ENCODE data around the gene TMEM63A.
A peak's percentile ranks its signal among the peaks of the same experiment; 100 is the strongest.
"Not testable (repeated sequence)": the region's sequence is repeated elsewhere in the genome, so short reads cannot be mapped to it uniquely, and the experiment has no call there.

TMEM63A gene

DNA sequence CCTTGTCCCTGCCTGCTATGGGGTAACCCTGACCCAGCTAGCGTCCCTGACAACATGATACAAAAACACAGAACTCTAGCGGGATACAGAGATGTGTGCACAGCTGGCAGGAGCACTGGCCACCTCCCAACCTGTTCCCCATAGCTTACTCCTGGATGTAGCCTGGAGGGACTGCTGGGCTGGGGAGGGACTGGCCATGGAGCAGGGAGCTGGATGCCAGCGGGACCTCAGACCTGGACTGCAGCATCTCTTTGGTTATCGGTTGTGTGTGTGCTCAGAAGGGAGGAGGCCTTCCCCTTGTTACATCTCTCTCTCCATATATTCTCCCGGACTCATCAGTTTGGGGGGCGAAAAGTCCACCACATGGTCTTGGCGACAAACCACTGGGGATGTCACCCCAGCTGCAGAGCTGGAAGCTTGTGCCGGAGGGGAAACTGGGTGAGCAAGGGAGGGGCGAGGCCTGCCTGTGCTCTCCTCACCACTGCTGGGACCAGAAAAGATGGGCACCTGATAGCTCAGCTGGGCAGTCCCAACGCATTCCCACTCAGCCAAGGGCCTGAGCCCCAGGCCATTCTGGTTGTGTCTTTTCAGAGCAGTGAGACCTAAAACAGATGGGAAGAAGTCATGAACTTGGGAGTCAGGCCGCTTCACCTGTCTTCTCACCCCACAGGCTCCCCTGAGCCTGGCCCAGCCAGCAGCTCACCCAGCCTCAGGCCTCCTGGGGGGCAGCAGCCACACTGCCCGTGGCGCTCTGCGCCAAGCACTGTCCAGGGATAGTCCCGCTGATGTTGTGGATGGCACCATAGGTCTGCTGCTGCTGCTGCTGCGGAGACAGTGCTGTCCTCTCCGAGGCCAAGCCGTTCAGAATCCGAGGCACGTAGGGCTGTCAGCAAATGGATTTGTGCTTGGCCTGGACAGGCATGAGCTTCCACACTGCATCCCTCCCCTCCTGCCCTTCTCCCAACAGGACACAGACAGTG lies 35.6 kb downstream of the TMEM63A start:
- DNase-seq: peak in 2 of 56 donors; percentile 45 to 47

DNA sequence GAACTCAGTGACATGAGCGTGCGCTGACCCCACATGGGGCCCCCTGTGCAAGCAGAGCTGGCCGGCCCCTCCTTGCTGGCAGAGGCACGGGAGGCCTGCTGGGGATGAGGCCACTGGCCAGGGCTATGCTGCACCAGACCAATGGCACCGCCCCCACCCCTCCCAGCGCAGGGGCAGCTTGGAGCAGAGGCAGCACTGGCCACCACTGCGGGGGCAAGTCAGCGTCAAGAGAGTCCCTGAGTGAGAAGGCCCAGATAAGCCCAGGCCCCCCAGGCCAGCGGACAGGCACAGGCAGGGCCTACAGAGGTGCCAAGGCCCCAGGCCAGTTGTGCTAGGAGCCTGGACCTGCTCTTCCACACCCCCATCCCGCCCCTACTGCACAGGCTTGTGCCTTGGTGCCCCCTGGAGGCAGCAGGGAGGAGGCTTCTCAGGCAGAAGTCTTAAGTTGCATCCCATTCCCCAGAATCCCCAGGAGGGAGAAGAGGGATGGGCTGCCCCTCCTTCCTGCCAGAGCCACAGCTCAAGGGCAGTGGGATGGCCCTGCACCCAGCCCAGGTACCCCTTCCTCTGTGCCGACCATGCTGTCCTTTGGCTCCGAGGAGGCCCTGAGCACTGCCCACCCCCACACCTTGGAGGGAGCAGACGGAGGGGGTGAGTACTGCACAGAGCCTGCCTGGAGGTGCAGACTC lies 36.5 kb downstream of the TMEM63A start:
- DNase-seq: peak in 27 of 56 donors; percentile 10 to 67 (median 42)

DNA sequence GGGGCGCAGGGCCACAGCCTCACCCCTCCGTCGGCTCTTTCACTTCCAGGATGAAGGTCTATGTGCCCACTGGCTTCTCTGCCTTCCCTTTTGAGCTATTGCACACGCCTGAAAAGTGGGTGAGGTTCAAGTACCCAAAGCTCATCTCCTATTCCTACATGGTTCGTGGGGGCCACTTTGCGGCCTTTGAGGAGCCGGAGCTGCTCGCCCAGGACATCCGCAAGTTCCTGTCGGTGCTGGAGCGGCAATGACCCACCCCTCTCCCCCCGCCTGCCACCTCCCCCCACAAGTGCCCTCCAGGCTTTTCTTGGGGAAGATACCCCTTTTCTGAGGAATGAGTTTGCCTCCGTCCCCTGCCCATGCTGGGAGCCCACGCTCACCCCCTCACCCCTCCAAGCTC lies 37.1 kb downstream of the TMEM63A start:
- no peak for DNase-seq

DNA sequence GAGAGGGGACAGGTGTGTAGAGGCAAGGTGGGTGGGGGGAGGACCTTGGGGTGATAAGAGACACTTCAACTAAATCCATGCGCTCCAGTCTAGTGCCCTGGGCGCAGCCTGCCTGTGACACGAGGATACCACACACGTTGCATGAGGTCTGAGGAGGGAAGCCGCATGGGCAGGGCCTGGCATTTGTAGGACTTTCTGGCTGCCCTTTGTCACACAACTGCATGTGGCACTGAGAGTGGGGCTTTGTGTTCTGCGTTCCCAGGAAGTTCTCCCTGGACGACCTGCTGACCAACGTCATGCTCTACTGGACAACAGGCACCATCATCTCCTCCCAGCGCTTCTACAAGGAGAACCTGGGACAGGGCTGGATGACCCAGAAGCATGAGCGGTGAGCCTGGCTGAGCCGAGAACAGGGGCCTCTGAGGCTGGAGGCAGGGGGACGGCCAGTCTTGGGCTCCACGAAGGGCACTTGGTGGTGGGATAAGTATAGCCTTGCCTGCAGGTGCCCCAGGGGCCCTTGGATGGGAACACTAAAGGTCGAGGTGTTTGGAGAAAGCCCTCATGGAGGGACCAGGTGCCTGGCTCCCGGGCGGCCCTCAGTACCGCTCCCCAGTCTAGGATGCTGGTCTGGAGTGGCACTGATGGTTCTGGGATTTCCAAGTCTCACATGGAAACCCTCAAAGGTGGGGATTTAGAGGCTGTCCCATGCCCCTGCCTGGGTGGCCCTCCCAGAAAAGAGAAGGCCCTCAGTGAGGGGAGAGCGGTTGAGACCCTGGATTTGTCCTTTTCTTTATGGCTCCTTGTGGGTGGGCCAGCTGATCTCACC lies 37.7 kb downstream of the TMEM63A start:
- DNase-seq: peak in 5 of 56 donors; percentile 21 to 35 (median 33)

DNA sequence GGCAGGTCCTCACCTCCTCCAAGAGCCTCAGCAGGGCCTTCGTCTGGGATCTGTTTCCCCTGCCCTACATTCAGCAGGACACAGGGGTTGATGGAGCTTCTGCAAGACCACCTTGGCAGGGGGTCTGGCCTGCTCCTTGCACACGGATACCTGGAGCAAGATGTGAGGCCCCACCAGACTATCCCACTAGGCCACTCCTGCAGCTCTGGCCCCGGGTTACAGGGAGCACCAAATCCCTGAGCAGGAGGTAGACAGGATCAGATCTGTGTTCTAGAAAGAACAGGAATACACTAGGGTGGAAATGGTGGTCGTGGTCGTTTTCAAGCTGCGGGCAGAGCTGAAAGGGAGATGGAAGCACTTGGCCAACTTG lies 38.8 kb downstream of the TMEM63A start:
- DNase-seq: no peak

DNA sequence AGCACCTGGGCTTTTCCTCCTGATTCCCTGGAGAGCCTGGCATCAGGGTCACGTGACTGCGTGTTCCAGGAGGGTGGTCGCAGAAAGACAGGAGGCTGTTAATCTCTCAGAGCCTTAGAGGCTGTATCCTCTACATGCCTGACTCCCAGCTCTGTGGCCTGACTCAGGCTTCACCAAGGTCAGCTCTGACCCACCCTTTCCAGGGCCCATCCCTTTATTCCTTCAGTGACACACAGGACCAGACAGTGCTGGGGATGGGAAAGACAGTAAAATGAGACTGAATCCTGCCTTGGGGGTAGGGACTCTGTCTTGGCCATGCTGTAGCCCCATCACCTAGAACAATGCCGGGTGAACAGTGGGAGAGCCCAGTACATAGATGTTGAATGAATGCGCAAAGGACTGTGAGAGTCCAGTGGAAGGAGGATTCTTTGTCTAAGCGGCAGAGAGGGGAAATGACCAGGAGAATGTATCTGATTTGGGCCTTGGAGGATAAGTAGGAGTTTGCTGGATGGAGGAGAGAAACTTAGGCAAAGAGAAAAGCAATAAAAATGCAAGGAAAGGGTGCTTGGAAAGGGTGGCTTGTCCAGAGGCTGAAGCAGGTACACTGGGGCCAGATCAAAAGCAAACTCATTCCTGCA lies 39.3 kb downstream of the TMEM63A start:
- no peak for DNase-seq

DNA sequence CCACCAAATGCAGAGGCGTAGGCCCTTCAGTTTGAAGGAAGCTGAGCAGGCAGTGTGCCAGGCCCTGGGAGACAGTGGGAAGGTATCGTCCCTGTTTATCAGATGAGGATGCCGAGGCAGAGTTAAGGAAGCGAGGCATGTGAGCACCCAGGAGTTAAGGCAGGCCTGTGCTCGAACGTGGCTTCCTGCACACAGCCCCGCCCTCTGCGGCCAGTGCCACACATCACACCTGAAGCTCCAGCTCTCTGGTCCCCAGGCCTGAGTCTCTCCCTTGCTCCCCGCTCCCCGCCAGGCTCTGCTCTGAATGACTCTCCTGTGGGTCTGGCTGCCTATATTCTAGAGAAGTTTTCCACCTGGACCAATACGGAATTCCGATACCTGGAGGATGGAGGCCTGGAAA lies 40.1 kb downstream of the TMEM63A start:
- peak in 1 of 56 donors; percentile 31 for DNase-seq

DNA sequence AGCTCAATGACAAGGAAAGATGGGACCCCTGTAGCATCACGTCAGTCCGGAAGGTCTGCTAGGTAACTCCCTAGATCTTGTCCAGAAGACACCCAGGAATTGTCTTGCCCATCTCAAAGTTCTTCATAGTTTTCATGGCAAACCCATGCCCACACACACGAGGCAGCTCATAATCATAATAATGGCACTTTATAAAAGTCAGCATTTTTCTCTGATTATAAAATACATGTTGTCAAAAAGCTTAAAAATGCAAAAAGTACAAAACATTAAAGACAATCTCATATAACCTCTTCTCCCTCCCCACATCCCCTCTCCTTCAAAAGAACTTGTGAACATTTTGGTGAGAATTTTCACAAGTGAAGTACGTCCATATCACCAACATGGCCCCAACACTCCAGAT lies 41.5 kb downstream of the TMEM63A start:
- no peak for DNase-seq

DNA sequence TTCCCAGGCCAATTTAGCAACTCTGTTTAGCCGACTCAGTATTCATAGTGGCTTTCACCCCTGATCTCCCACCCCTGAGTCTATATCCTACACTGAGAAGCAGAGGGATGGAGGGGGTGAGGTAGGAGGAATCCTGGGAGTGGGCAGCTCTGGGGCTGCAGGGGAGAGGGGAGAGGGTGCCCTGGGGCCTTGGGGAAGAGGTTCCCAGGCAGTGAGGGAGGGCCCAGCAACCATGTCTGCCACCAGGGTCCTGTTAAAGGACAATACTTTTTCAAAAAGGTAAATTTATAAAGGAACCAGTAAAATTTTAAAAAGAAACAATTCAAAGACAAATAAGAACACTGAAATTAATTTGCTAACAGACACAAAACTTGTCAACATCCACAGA lies 42.0 kb downstream of the TMEM63A start:
- DNase-seq: no peak

DNA sequence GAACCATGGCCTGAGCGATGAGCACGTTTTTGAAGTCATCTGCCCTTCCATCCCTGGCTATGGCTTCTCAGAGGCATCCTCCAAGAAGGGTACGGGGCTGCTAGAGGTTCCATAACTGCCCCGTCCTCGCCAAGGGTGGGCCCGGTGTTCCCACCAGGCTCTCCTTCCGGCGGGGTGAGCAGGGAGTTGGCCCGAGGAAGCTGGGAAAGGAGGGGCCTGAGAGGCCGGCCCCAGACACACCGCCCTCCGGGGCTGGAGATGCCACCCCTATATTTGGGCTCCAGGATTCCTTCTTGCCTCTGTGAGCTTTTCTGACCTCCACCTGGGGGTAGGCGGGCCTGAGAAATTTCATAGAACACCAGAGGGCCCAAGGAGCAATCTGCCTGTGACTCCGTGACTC lies 43.4 kb downstream of the TMEM63A start:
- DNase-seq: no peak

DNA sequence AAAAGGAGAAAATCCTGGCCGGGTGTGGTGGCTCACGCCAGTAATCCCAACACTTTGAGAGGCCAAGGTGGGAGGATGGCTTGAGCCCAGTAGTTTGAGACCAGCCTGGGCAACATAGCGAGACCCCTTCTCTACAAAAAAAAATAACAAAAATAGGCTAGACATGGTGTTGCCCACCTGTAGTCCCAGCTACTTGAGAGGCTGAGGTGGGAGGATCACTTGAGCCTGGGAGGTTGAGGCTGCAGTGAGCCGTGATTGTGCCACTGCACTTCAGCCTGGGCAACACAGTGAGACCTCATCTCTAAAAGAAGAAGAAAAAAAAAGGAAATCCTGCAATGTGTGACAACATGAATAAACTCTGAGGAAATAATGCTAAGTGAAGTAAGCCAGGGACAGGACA lies 45.9 kb downstream of the TMEM63A start:
- DNase-seq: not testable (repeated sequence)

DNA sequence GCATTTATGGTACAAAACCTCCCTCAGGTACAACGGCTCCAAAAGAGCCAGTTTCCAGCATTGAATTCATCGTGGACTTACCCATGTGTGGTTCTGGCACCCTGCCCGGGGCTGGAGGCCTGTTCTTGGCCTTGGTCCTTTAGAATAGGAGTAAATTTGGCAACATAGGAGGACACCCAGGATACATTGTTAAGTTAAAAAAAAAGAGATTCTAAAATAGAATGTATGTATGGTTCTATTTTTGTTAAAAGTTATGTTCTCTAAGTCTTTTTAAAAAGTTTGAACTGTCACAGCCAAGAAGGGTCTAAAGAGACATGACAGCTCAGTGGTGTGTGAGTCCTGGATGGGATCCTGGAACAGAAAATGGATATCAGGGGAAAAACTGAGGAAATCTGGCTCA lies 46.3 kb downstream of the TMEM63A start:
- peak in 2 of 56 donors; percentile 15 to 35 for DNase-seq

DNA sequence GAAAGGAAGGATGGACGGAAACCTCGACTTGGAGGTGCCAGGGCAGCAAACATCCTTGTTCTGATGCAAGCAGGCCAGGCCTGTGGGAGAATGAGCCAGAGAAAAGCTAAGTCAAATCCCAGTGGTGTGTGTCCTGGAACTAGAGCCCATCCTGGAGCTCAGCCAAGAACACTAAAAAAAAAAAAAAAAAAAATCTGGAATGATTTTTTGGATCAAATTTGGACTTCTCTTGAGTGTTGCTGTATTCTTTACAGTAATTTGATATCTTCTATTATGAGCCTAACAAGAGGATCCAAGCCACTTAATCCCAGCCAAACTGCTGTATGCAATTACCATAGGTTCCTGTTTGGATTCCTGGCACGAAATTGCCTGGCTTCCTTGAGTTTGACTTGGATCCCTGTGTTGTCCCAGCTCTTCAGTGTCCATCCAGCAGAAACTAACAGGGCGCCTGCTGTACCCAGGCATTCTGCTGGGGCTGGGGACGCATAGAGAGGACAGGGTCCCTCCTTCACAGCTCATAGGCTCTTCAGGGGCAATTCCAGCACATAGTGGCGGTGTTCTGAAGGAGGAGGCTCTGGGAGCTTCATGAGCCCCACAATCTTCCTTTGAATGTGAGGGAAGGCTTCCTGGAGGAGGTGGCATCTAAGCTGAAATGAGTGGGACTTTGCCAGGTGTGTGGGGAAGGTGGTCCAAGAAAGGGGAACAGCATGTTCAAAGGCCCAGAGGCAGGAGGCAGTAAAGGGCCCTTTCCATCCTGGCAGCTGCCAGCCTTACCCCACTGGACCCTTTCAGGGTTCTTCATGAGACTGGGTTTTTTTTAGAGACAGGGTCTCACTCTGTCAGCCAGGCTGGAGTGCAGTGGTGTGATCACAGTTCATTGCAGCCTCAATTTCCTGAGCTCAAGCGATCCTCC lies 47.5 kb downstream of the TMEM63A start:
- DNase-seq: peak in 6 of 56 donors; percentile 15 to 54 (median 28)

DNA sequence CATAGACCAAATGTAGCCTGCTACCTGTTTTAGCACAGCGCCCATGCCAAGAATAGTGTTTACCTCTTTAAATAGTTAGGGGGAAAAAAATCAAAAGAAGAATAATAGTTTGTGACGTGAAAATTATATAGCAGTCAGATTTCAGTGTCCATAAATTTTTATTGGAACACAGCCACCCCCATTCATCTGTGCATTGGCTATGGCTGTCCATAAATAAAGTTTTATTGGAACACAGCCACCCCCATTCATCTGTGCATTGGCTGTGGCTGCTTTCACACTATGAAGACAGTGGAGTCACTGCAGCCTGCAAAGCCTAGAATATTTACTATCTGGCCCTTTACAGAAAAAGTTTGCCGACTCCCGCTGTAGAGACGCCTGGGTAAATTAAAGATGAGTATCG lies 51.3 kb downstream of the TMEM63A start:
- no peak for DNase-seq

DNA sequence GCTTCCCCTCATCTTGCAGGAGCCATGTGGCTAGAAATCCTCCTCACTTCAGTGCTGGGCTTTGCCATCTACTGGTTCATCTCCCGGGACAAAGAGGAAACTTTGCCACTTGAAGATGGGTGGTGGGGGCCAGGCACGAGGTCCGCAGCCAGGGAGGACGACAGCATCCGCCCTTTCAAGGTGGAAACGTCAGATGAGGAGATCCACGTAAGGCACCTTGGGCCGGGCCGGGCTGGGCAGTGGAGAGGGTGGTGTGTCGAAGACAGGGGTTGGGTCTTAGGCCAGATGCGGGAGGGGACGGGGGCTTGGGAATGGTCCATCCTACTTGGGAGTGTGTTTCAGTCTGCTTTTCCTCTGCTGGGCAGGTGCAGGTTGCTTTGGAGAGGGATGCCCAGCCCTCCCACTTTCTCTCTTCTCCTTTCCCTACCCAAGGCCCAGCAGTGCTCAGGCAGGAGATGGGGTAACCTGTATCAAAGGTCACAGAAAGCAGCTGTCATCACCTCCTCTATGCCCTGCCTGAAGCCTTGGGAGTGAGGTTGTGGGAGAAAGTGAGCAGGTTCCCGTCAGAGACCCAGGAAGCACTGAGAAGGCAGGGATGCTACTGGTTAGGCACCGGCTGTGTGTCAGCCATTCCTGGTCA lies 53.4 kb downstream of the TMEM63A start:
- DNase-seq: no peak

DNA sequence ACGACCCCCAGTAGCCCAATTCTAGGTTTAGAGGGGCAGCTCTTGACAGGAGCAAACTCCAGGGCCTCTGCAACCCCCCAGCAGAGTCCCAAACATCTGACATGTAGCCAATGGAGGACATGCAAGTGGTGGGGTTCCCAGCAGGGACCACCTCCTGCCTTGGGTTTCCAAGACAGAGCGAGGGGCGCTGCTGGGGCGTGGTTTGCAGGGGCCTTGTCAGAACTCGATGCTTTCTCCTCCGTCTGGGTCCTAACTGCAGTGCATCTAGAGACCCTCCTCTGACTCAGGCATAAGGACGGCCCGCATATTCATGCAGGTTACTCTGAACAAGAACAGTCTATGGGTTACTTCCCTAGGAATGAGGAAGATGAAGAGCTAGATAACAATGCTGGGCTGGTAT lies 55.1 kb downstream of the TMEM63A start:
- no peak for DNase-seq

DNA sequence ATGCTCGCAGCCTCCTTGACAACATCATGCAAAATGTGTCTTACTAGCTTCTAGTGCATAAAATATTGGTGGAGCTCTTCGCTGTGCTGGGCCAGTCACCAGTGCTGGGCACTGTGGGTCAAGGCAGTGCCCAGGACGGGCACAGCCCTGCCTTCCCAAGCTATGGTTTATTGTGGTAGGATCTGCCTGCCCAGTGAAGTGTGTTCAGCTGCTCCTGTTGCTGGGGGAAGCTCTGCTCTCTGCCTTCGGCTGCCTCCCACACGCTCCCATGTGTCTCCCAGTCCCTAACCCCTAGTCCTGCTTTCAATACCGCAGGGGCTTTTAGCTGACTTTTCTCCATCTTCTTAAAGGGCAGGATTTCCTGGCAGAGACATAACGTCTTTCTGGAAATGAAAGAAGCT lies 56.6 kb downstream of the TMEM63A start:
- DNase-seq: no peak

DNA sequence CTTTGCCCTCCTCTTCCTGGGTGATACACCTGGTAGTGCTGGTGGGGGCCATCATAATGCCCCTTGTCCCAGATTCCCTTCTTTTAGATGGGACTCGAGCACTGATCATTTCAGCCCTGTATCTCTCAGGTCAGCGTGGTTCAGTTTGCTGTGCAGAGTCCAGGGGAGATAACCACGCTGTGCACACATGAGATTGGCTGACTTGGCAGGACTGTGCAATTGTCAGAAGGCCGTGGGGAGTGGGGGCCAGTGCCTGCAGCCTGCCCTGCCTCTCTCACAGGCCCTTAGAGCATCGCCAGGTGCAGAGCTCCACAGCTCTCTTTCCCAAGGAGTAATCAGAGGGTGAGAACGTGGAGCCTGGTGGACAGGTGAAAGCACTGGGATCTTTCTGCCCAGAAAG lies 57.1 kb downstream of the TMEM63A start:
- no peak for DNase-seq

DNA sequence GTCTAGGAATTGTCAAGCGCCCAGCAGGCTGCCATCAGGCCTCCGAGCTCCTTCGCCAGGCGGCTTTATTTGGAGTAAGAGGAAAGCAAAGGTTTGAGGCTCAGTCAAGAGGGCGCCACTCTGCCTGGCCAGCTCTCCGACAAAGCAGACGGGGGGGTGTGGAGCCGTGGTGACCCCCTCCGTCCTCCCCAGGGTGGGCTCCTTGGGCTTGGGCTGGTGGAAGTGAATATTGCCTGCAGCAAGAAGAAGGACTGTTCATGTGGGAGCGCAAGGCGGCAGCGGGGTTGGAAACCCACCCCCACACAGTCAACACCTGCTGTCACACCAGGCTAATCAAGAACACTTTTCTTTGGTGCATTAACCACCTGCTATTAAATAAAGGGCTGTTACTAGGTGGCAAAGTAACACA lies 57.6 kb downstream of the TMEM63A start:
- no peak for DNase-seq

Data from amygdala (tissue), 56 donors.